H9 (cell line): ENCODE data around the gene PRKCD. TPM values are rescaled to one million over a fixed set of nuclear protein-coding genes. Genes with fewer than 3 reads are reported as not detected.

Experiments used
- DNase-seq: peaks from one replicate; pipeline ENCODE4 v3.0.0-alpha.2; 2017
- H2AFZ ChIP-seq: one replicate; pipeline ENCODE4 v1.6.1; 2013; ENCODE audit warnings: mild to moderate bottlenecking, low read length, control low read depth, moderate library complexity
- H2AK5ac ChIP-seq: 2 replicates; pipeline ENCODE4 v1.6.1; 2013; ENCODE audit warnings: low read length, control low read depth, mixed read lengths; ENCODE audit not compliant: insufficient read length
- H2BK120ac ChIP-seq: one replicate; pipeline ENCODE4 v1.6.1; 2013; ENCODE audit warnings: low read depth, mild to moderate bottlenecking, low read length, control low read depth, inconsistent platforms; ENCODE audit not compliant: poor library complexity, severe bottlenecking
- H2BK12ac ChIP-seq: 2 replicates; pipeline ENCODE4 v1.6.1; 2013; ENCODE audit warnings: low read length, control low read depth, mixed read lengths, low read depth; ENCODE audit not compliant: insufficient read length
- H2BK15ac ChIP-seq: 2 replicates; pipeline ENCODE4 v1.6.1; 2013; ENCODE audit warnings: low read depth, low read length, control low read depth
- H2BK20ac ChIP-seq: one replicate; pipeline ENCODE4 v1.6.1; 2013; ENCODE audit warnings: low read depth, mild to moderate bottlenecking, low read length, control low read depth, inconsistent platforms; ENCODE audit not compliant: poor library complexity, severe bottlenecking
- H2BK5ac ChIP-seq: 2 replicates; pipeline ENCODE4 v1.6.1; 2013; ENCODE audit warnings: low read length, control low read depth, mixed read lengths; ENCODE audit not compliant: insufficient read length
- H3K14ac ChIP-seq: 2 replicates; pipeline ENCODE4 v1.6.1; 2013; ENCODE audit warnings: low read length, control low read depth; ENCODE audit not compliant: insufficient read depth
- H3K18ac ChIP-seq: 2 replicates; pipeline ENCODE4 v1.6.1; 2013; ENCODE audit warnings: low read depth, mild to moderate bottlenecking, mixed read lengths, low read length, control low read depth; ENCODE audit not compliant: insufficient read length
- H3K23ac ChIP-seq: 2 replicates; pipeline ENCODE4 v1.6.1; 2013; ENCODE audit warnings: low read length, control low read depth, mixed read lengths, low read depth; ENCODE audit not compliant: insufficient read length
- H3K23me2 ChIP-seq: 2 replicates; pipeline ENCODE4 v1.6.1; 2013; ENCODE audit warnings: low read depth, mild to moderate bottlenecking, mixed read lengths, low read length, control low read depth; ENCODE audit not compliant: insufficient read length, poor library complexity, severe bottlenecking
- H3K27ac ChIP-seq: 2 replicates; pipeline ENCODE4 v1.5.1; 2013; ENCODE audit warnings: low read length, control low read depth, mixed read lengths, low read depth; ENCODE audit not compliant: insufficient read length
- H3K27me3 ChIP-seq: 2 replicates; pipeline ENCODE4 v1.6.1; 2013; ENCODE audit warnings: low read length, control low read depth, inconsistent platforms; ENCODE audit not compliant: insufficient read depth
- H3K4ac ChIP-seq: 2 replicates; pipeline ENCODE4 v1.6.1; 2013; ENCODE audit warnings: low read depth, mild to moderate bottlenecking, control low read depth, inconsistent platforms, low read length, moderate library complexity
- H3K4me1 ChIP-seq: 2 replicates; pipeline ENCODE4 v1.6.1; 2013; ENCODE audit warnings: low read length, control low read depth, inconsistent platforms; ENCODE audit not compliant: insufficient read depth
- H3K4me2 ChIP-seq: 2 replicates; pipeline ENCODE4 v1.6.1; 2013; ENCODE audit warnings: low read length, control low read depth, mixed read lengths; ENCODE audit not compliant: insufficient read length, insufficient read depth
- H3K56ac ChIP-seq: 2 replicates; pipeline ENCODE4 v1.6.1; 2013; ENCODE audit warnings: low read depth, mild to moderate bottlenecking, mixed read lengths, low read length, control low read depth; ENCODE audit not compliant: insufficient read length
- H3K79me1 ChIP-seq: 2 replicates; pipeline ENCODE4 v1.6.1; 2013; ENCODE audit warnings: low read depth, mild to moderate bottlenecking, moderate library complexity, low read length, control low read depth, inconsistent platforms; ENCODE audit not compliant: insufficient read depth, poor library complexity, severe bottlenecking
- H3K79me2 ChIP-seq: 2 replicates; pipeline ENCODE4 v1.6.1; 2013; ENCODE audit warnings: low read length, control low read depth, inconsistent platforms; ENCODE audit not compliant: insufficient read depth
- H3K9ac ChIP-seq: 2 replicates; pipeline ENCODE4 v1.6.1; 2013; ENCODE audit warnings: low read length, control low read depth, mixed read lengths; ENCODE audit not compliant: insufficient read length; ENCODE audit errors: extremely low read depth
- H3K9me3 ChIP-seq: one replicate; pipeline ENCODE4 v1.6.1; 2013; ENCODE audit warnings: low read depth, low read length, inconsistent platforms; ENCODE audit not compliant: control insufficient read depth
- H3T11ph ChIP-seq: one replicate; pipeline ENCODE4 v1.6.1; 2013; ENCODE audit warnings: mild to moderate bottlenecking, low read length, control low read depth, inconsistent platforms
- H4K20me1 ChIP-seq: one replicate; pipeline ENCODE4 v1.6.1; 2013; ENCODE audit not compliant: control insufficient read depth, insufficient read length, insufficient read depth
- H4K5ac ChIP-seq: 2 replicates; pipeline ENCODE4 v1.6.1; 2013; ENCODE audit warnings: low read depth, mild to moderate bottlenecking, mixed read lengths, low read length, control low read depth; ENCODE audit not compliant: insufficient read length
- H4K8ac ChIP-seq: replicated peaks from 2 replicates; pipeline ENCODE4 v1.6.1; 2013; ENCODE audit warnings: low read length, control low read depth, mixed read lengths, low read depth; ENCODE audit not compliant: insufficient read length
- H4K91ac ChIP-seq: 2 replicates; pipeline ENCODE4 v1.6.1; 2013; ENCODE audit warnings: low read depth, mild to moderate bottlenecking, moderate library complexity, mixed read lengths, low read length, control low read depth; ENCODE audit not compliant: insufficient read length
- H3K27ac Mint-ChIP-seq, 3 experiments: 2 replicates in 2 of 3; 3 replicates in 1 of 3; pipeline ENCODE4 v1.8.0; 2020 to 2021; ENCODE audit warnings: mixed read lengths in 3 of 3, mild to moderate bottlenecking in 1 of 3, moderate library complexity in 1 of 3
- H3K27me3 Mint-ChIP-seq: 2 replicates; pipeline ENCODE4 v1.8.0; 2021; ENCODE audit warnings: low read depth, mild to moderate bottlenecking, moderate library complexity, mixed read lengths
- H3K36me3 Mint-ChIP-seq, 3 experiments: 2 replicates in 2 of 3; 3 replicates in 1 of 3; pipeline ENCODE4 v1.8.0; 2020 to 2021; ENCODE audit warnings: low read depth in 3 of 3, mixed read lengths in 3 of 3; ENCODE audit not compliant: insufficient read depth in 1 of 3
- H3K4me1 Mint-ChIP-seq, 2 experiments: 2 replicates each; pipeline ENCODE4 v1.8.0; 2020; ENCODE audit warnings: mixed read lengths in 2 of 2
- H3K4me3 Mint-ChIP-seq, 2 experiments: 2 replicates in 1 of 2; 3 replicates in 1 of 2; pipeline ENCODE4 v1.8.0; 2020 to 2021; ENCODE audit warnings: mild to moderate bottlenecking in 2 of 2, mixed read lengths in 2 of 2, moderate library complexity in 1 of 2
- H3K9me3 Mint-ChIP-seq, 2 experiments: 2 replicates in 1 of 2; 3 replicates in 1 of 2; pipeline ENCODE4 v1.8.0; 2020; ENCODE audit warnings: mild to moderate bottlenecking in 2 of 2, mixed read lengths in 2 of 2, moderate library complexity in 1 of 2
- WGBS: extraction: QIAGEN DNeasy Blood & Tissue Kit; methylation state at CpG from one replicate; pipeline ENCODE4 v1.1.7; 2013; ENCODE audit warnings: missing lambda C conversion rate, low lambda C conversion rate, mixed read lengths; ENCODE audit not compliant: insufficient read length; ENCODE audit errors: extremely low coverage; 5-methylcytosine and 5-hydroxymethylcytosine counted together
- total RNA-seq: library from RNA; stranded (reverse); gene quantifications from 2 replicates; pipeline ENCODE4 v1.2.1, GENCODE V29; 2021
- TF ChIP-seq, protein P1 (sequence below): fragments of 200-600 bp; sonication (generic); conservative IDR thresholded peaks from 3 replicates; pipeline ENCODE4 v1.8.0; 2021; ENCODE audit warnings: antibody characterized with exemption, mild to moderate bottlenecking

PRKCD gene
- total RNA-seq, 1 experiment from 2014 or later = 23.7 TPM

DNA sequence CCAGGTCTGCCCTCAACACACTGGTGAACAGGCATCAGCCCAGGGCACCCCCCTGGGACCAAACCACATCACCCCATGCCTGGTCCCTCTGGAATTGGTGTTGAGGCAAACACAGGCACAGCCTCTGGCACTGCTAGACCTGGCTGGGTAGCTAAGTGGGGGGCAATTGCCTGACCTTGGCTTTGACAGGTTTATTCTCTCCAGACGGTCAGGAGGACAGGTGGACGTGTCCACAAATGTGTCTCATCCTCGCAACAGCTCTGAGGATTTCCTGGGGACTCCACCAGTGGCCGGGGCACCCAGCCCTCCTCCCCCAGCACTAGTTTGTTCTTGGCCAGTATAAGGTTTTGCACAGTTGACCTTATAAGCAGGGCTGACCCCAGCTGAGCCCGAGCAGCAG, 63.5 kb downstream of the PRKCD start:
- Mint-ChIP-seq H3K4me1 (peaks cover 0 to 1% of the 10 kb centered on the region in 2 experiments; a peak in 3 of 4 replicates), H3K27ac (no peak overlapping the region), H3K4me3 (no peak overlapping the region), H3K9me3 (no peaks in the 10 kb centered on the region), H3K36me3 (peaks cover 48 to 71% (median 57%) of the 10 kb centered on the region in 3 experiments; a peak in 6 of 7 replicates), H3K27me3 (no peaks in the 10 kb centered on the region; the same call in none of the 2 replicates)
- H3K27me3 ChIP-seq = no peaks in the 10 kb centered on the region
- H3K56ac ChIP-seq = no peak overlapping the region
- H3T11ph ChIP-seq = no peak overlapping the region
- WGBS = no CpG with 5 or more reads among the region's 5 CpGs
- H3K4ac ChIP-seq = no peak overlapping the region
- H2BK5ac ChIP-seq = no peak overlapping the region
- H4K91ac ChIP-seq = no peak overlapping the region
- H3K14ac ChIP-seq = no peak overlapping the region
- no peak overlapping the region for H2BK12ac ChIP-seq
- H2BK15ac ChIP-seq = no peak overlapping the region
- no peak overlapping the region for H2BK20ac ChIP-seq
- H3K79me2 ChIP-seq = no peaks in the 10 kb centered on the region
- H3K27ac ChIP-seq = no peak overlapping the region
- DNase-seq = no peak
- no peaks in the 10 kb centered on the region; the same call in 1 of the 2 replicates for H3K4me1 ChIP-seq
- TF ChIP-seq, protein P1, sequence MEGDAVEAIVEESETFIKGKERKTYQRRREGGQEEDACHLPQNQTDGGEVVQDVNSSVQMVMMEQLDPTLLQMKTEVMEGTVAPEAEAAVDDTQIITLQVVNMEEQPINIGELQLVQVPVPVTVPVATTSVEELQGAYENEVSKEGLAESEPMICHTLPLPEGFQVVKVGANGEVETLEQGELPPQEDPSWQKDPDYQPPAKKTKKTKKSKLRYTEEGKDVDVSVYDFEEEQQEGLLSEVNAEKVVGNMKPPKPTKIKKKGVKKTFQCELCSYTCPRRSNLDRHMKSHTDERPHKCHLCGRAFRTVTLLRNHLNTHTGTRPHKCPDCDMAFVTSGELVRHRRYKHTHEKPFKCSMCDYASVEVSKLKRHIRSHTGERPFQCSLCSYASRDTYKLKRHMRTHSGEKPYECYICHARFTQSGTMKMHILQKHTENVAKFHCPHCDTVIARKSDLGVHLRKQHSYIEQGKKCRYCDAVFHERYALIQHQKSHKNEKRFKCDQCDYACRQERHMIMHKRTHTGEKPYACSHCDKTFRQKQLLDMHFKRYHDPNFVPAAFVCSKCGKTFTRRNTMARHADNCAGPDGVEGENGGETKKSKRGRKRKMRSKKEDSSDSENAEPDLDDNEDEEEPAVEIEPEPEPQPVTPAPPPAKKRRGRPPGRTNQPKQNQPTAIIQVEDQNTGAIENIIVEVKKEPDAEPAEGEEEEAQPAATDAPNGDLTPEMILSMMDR = no peak
- H3K23ac ChIP-seq = no peak overlapping the region
- H2BK120ac ChIP-seq = no peak overlapping the region
- H2AK5ac ChIP-seq = no peak overlapping the region
- H3K23me2 ChIP-seq = no peaks in the 10 kb centered on the region
- H3K9ac ChIP-seq = no peak overlapping the region
- no peak overlapping the region for H3K4me2 ChIP-seq
- no peaks in the 10 kb centered on the region for H3K79me1 ChIP-seq
- no peak overlapping the region for H4K8ac ChIP-seq
- H4K5ac ChIP-seq = no peak overlapping the region
- no peaks in the 10 kb centered on the region for H3K9me3 ChIP-seq
- no peak overlapping the region for H3K18ac ChIP-seq
- H4K20me1 ChIP-seq = no peaks in the 10 kb centered on the region
- no peak overlapping the region for H2AFZ ChIP-seq
